ENCODE results near the gene DGKB. TPM values are rescaled to one million over a fixed set of nuclear protein-coding genes. Genes with fewer than 3 reads are reported as not detected.

The DGKB gene
- total RNA-seq (2021) (1.9 to 3.5 TPM (median 3.0 TPM) in 3 replicates), Bru-seq, nascent RNA (percentile 43 among the genes with signal in this experiment)
- long read RNA-seq, experiment 1, partial matches to known transcripts: 2 of 4 reads
- long read RNA-seq, experiment 1, other reads (novel, unspliced or antisense): 2 of 4 reads
- long read RNA-seq, experiment 2, partial matches to known transcripts: 0 of 4 reads
- long read RNA-seq, experiment 2, other reads (novel, unspliced or antisense): 4 of 4 reads
- long read RNA-seq, experiment 3, partial matches to known transcripts: 0 of 1 reads
- long read RNA-seq, experiment 3, other reads (novel, unspliced or antisense): 1 of 1 reads

GRCh38 chr7:14902589-14903067 lies at the start of gene DGKB:
Gene DGKB (minus strand): TSS chr7:14902751.
- ATAC-seq (peak; percentile 76), DNase-seq (ENCODE audit: low spot score) (peak; percentile 25)
- Mint-ChIP-seq H3K36me3 (no peaks in the 10 kb centered on the region), H3K4me1 (peaks cover 19% of the 10 kb centered on the region), H3K4me3 (no peak within 1 kb of the TSS), H3K27ac (no peak within 1 kb of the TSS), H3K27me3 (ENCODE audit: low read depth) (no peaks in the 10 kb centered on the region), H3K9me3 (no peaks in the 10 kb centered on the region)
- ChIA-PET POLR2A (interaction anchor here (1.0 kb wide), 1 partner anchor 113 kb away, joined by 3 read pairs; no protein-coding TSS in a partner anchor), CTCF (interaction anchor here (2.1 kb wide), 1 partner anchor 114 kb away, joined by 14 read pairs; no protein-coding TSS in a partner anchor)
- TF ChIP-seq ZBTB43 (CRISPR knock-in tag; IDR thresholded peaks at IDR 0.05) (0 out of 2 replicates have a peak, but pooled peaks have one; percentile 15), ZNF263 (CRISPR knock-in tag; IDR thresholded peaks at IDR 0.05; ENCODE audit: low read depth) (peak; percentile 19; the same call in 1 of the 2 replicates), STAT6 (CRISPR knock-in tag; conservative IDR thresholded peaks at IDR 0.05; ENCODE audit: low read depth) (no peak)

GRCh38 chr7:14950013-14950412 lies 47.5 kb upstream of the DGKB start:
- H3K9me3 Mint-ChIP-seq: peaks cover 6% of the 10 kb centered on the region
- H3K27me3 Mint-ChIP-seq (ENCODE audit: low read depth): no peaks in the 10 kb centered on the region
- TF ChIP-seq CDX4 (CRISPR knock-in tag; IDR thresholded peaks at IDR 0.05; ENCODE audit: borderline replicate concordance) (no peak), USF1 (CRISPR knock-in tag; IDR thresholded peaks at IDR 0.05) (no peak), USF2 (CRISPR knock-in tag; IDR thresholded peaks at IDR 0.05) (no peak), CREM (CRISPR knock-in tag; IDR thresholded peaks at IDR 0.05) (no peak), ZNF263 (CRISPR knock-in tag; IDR thresholded peaks at IDR 0.05; ENCODE audit: low read depth) (no peak), STAT6 (CRISPR knock-in tag; conservative IDR thresholded peaks at IDR 0.05; ENCODE audit: low read depth) (no peak), ZBTB43 (CRISPR knock-in tag; IDR thresholded peaks at IDR 0.05) (no peak), EMX1 (CRISPR knock-in tag; IDR thresholded peaks at IDR 0.05) (no peak), JAZF1 (CRISPR knock-in tag; IDR thresholded peaks at IDR 0.05) (no peak), HMGA2 (CRISPR knock-in tag; IDR thresholded peaks at IDR 0.05) (no peak), ZNF425 (CRISPR knock-in tag; conservative IDR thresholded peaks at IDR 0.05) (no peak), GRHL2 (CRISPR knock-in tag; IDR thresholded peaks at IDR 0.05; ENCODE audit: insufficient replicate concordance, severe bottlenecking) (no peak)
- no peak for DNase-seq (ENCODE audit: low spot score)
- no peak overlapping the region for H3K4me3 Mint-ChIP-seq
- CTCF ChIA-PET: no interaction called here
- no peak for ATAC-seq
- POLR2A ChIA-PET: no interaction called here
- H3K4me1 Mint-ChIP-seq: peaks cover 16% of the 10 kb centered on the region
- no peak overlapping the region for H3K27ac Mint-ChIP-seq
- no peaks in the 10 kb centered on the region for H3K36me3 Mint-ChIP-seq
